Measurements from ENCODE around the gene FAHD2A.
"Not testable (repeated sequence)": the region's sequence is repeated elsewhere in the genome, so short reads cannot be mapped to it uniquely, and the experiment has no call there.

The FAHD2A gene

DNA sequence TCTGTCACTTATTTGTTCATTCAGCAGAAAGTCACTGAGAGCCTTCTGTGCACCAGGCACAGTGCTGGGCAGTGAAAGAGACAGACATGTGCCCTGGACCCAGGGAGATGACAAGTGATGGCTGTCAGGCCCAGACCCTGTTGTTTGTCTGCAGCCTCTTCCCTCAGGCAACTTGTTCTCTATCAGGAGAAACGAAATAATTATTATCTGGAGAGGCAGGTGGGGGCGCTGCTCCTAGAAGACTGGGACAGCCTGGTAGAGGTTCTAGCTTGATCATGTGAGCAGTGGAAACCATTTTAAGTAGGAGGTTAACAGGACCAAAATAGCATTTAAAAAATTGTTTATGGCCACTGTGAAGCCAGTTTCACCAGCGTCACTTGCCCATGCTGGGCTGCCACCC, 2.2 kb downstream of the FAHD2A start:
- Histone ChIP-seq H3K4me1 (ENCODE audit: insufficient read depth, low read length, poor library complexity, severe bottlenecking) (peaks cover 16% of the 10 kb centered on the region), H3K79me2 (ENCODE audit: insufficient read depth, low read length) (peaks cover 32% of the 10 kb centered on the region)
- TF ChIP-seq, protein P1, sequence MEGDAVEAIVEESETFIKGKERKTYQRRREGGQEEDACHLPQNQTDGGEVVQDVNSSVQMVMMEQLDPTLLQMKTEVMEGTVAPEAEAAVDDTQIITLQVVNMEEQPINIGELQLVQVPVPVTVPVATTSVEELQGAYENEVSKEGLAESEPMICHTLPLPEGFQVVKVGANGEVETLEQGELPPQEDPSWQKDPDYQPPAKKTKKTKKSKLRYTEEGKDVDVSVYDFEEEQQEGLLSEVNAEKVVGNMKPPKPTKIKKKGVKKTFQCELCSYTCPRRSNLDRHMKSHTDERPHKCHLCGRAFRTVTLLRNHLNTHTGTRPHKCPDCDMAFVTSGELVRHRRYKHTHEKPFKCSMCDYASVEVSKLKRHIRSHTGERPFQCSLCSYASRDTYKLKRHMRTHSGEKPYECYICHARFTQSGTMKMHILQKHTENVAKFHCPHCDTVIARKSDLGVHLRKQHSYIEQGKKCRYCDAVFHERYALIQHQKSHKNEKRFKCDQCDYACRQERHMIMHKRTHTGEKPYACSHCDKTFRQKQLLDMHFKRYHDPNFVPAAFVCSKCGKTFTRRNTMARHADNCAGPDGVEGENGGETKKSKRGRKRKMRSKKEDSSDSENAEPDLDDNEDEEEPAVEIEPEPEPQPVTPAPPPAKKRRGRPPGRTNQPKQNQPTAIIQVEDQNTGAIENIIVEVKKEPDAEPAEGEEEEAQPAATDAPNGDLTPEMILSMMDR (conservative IDR thresholded peaks at IDR 0.05; ENCODE audit: low read length): peak; percentile 42

DNA sequence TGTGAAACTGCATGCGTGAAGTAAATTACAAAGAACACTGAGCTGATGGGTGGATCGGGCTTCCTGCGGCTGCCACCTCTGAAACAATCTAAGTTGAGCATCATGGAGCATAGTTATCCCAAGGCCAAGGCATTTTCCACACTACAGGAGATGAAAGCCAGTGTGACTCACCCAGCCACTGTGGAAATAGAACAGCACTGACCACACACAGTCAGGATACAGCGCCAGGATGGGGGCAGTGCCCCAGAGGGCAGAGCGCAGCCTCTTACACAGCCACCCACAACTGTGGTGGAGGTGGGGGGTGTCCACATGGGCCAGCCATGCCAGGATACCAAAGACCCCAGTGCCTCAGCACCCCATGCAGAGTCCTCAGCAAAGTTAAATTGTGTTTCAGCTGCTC, 8.7 kb downstream of the FAHD2A start:
- not testable (repeated sequence) for H4K20me1 ChIP-seq (ENCODE audit: insufficient read depth, low read length, poor library complexity, severe bottlenecking); H3K79me2 ChIP-seq (ENCODE audit: insufficient read depth, low read length); H3K9me2 ChIP-seq (replicated peaks; ENCODE audit: low read depth, low read length); H2AFZ ChIP-seq (ENCODE audit: low read length); H3K9me3 ChIP-seq (ENCODE audit: insufficient read depth, low read depth, low read length); H3K4me3 ChIP-seq (ENCODE audit: low read length, poor library complexity, severe bottlenecking); H3F3A ChIP-seq (ENCODE audit: low read depth); H3K4me1 ChIP-seq (ENCODE audit: insufficient read depth, low read length, poor library complexity, severe bottlenecking); H3K27me3 ChIP-seq (ENCODE audit: insufficient read depth, low read length, poor library complexity, severe bottlenecking); H3K36me3 ChIP-seq (ENCODE audit: insufficient read depth, low read length); H3K9ac ChIP-seq (ENCODE audit: low read depth, low read length, poor library complexity, severe bottlenecking); H3K4me2 ChIP-seq (ENCODE audit: low read depth, low read length, poor library complexity, severe bottlenecking)

More for the DNA sequence above, 2.2 kb downstream of the FAHD2A start:
- not testable (repeated sequence) for H3K9ac ChIP-seq (ENCODE audit: low read depth, low read length, poor library complexity, severe bottlenecking); H3K9me2 ChIP-seq (replicated peaks; ENCODE audit: low read depth, low read length); H3K27me3 ChIP-seq (ENCODE audit: insufficient read depth, low read length, poor library complexity, severe bottlenecking); H3F3A ChIP-seq (ENCODE audit: low read depth); H4K20me1 ChIP-seq (ENCODE audit: insufficient read depth, low read length, poor library complexity, severe bottlenecking); H3K36me3 ChIP-seq (ENCODE audit: insufficient read depth, low read length); H2AFZ ChIP-seq (ENCODE audit: low read length); H3K9me3 ChIP-seq (ENCODE audit: insufficient read depth, low read depth, low read length)
- Histone ChIP-seq H3K4me3 (ENCODE audit: low read length, poor library complexity, severe bottlenecking) (peak overlapping the region; percentile 25), H3K4me2 (ENCODE audit: low read depth, low read length, poor library complexity, severe bottlenecking) (peak overlapping the region; percentile 86)

DNA sequence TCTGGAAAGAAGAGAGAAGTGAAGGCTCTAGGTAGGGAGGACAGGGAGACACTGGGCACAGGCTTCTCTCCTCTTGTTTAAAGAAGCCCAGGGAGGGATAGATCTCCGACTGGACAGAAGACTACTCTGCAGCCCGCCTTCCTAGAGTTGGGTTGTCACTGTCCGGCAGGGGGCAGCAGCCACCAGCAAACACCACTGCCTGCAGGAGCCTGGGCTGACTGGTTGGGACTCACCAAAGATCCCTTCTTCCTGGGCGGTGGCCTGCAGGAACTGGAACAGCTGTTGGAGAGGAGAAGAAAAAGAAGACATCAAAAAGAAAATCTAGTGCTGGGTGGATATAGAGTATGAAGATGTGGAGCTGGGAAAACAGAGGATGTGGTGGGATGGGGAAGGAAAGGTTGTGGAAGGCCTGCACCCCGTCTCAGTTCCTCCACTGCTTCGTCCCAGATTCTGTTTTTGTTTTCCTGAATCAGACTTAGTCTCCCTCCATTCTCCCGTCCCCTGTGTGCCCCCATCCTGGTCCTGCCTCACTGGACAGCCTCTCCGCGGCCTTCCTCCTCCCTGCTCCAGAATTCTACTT, 11.6 kb downstream of the FAHD2A start:
- not testable (repeated sequence) for H3K9ac ChIP-seq (ENCODE audit: low read depth, low read length, poor library complexity, severe bottlenecking); H3K4me3 ChIP-seq (ENCODE audit: low read length, poor library complexity, severe bottlenecking); H3K79me2 ChIP-seq (ENCODE audit: insufficient read depth, low read length); H3K36me3 ChIP-seq (ENCODE audit: insufficient read depth, low read length); H3K4me2 ChIP-seq (ENCODE audit: low read depth, low read length, poor library complexity, severe bottlenecking); H3K9me2 ChIP-seq (replicated peaks; ENCODE audit: low read depth, low read length); H3K4me1 ChIP-seq (ENCODE audit: insufficient read depth, low read length, poor library complexity, severe bottlenecking); H3F3A ChIP-seq (ENCODE audit: low read depth); H3K9me3 ChIP-seq (ENCODE audit: insufficient read depth, low read depth, low read length); H3K27me3 ChIP-seq (ENCODE audit: insufficient read depth, low read length, poor library complexity, severe bottlenecking); H4K20me1 ChIP-seq (ENCODE audit: insufficient read depth, low read length, poor library complexity, severe bottlenecking); H2AFZ ChIP-seq (ENCODE audit: low read length)
- TF ChIP-seq, protein P1 (conservative IDR thresholded peaks at IDR 0.05; ENCODE audit: low read length): peak; percentile 71

DNA sequence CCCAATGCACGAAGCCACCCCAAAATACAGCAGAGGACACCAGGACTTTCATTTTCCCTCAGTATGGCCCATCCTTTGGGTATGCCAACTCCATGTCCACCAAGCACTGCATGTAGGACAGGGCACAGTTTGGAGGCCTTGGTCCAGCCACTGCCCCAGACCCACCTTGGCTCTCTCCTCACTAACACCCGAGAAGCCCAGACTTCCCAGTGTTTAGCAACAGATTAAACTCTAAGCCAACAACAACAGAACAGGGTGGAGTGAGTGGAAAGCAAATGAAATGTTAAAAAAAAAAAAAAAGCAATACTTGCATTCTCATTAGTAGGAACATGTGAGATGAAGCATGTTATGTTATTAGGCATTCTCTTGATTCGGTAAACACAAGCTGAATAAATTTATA, 12.6 kb downstream of the FAHD2A start:
- not testable (repeated sequence) for H3K4me2 ChIP-seq (ENCODE audit: low read depth, low read length, poor library complexity, severe bottlenecking); H3K4me1 ChIP-seq (ENCODE audit: insufficient read depth, low read length, poor library complexity, severe bottlenecking); H3K4me3 ChIP-seq (ENCODE audit: low read length, poor library complexity, severe bottlenecking); H3K36me3 ChIP-seq (ENCODE audit: insufficient read depth, low read length); H3K9me3 ChIP-seq (ENCODE audit: insufficient read depth, low read depth, low read length); H3K79me2 ChIP-seq (ENCODE audit: insufficient read depth, low read length); H3F3A ChIP-seq (ENCODE audit: low read depth); H3K9me2 ChIP-seq (replicated peaks; ENCODE audit: low read depth, low read length); H3K27me3 ChIP-seq (ENCODE audit: insufficient read depth, low read length, poor library complexity, severe bottlenecking); H4K20me1 ChIP-seq (ENCODE audit: insufficient read depth, low read length, poor library complexity, severe bottlenecking); H2AFZ ChIP-seq (ENCODE audit: low read length); H3K9ac ChIP-seq (ENCODE audit: low read depth, low read length, poor library complexity, severe bottlenecking)

DNA sequence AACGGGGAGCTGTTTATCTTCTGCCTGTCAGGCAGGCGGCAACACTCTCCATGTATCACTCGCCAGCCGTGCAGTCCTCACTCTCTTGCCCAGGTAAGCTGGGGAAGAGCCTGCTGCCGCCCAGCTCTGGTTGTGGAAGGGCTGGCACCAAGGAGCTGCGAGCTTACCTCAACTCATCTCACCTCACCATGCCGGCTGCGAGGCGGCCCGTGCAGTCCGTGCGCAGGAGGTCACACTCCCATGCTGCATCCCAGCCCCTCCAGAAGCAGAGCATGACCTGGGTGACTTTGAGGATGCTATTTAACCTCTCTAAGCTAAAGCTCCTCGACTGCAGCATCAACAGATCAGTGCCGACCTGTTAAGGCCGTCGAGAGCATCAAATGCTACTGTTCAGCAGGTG, 13.1 kb downstream of the FAHD2A start:
- not testable (repeated sequence) for H3K4me2 ChIP-seq (ENCODE audit: low read depth, low read length, poor library complexity, severe bottlenecking); H3K27me3 ChIP-seq (ENCODE audit: insufficient read depth, low read length, poor library complexity, severe bottlenecking); H3K79me2 ChIP-seq (ENCODE audit: insufficient read depth, low read length)

DNA sequence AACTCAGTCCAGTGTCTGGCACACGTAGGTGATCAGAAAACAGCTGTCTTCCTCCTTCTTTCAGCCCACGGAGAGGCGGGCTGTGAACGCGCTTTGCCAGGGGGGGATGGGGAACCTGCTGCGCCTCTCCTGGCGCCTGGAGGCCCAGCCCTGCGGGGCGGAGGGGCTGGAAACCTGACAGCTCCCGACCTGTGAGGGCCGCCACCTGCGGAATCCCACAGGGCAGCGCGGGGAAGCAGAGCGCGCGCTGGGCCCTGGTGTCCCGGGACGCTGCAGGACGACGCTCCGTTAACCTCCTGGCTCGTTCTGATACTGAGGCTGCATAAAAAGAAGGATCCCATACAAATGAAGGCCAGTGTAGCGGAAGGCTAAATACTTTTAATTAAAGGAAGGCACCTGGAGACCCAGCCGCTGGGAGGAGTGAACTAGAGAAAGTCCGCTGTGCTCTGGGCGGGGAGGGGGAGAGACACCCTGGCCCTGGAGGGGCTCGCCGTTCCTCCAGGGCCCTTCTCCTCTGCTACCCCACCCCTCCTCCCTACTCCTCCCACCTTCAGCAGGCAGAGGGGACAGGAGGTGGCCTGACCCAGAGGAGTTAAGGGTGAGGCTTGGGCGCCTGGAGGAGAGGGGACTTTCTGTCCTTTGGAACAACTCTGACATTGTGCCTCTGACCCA, 24.8 kb downstream of the FAHD2A start:
- H3K36me3 ChIP-seq (ENCODE audit: insufficient read depth, low read length); H3K9me2 ChIP-seq (replicated peaks; ENCODE audit: low read depth, low read length); H3K4me3 ChIP-seq (ENCODE audit: low read length, poor library complexity, severe bottlenecking); H2AFZ ChIP-seq (ENCODE audit: low read length); H3K27me3 ChIP-seq (ENCODE audit: insufficient read depth, low read length, poor library complexity, severe bottlenecking); H3K9ac ChIP-seq (ENCODE audit: low read depth, low read length, poor library complexity, severe bottlenecking); H4K20me1 ChIP-seq (ENCODE audit: insufficient read depth, low read length, poor library complexity, severe bottlenecking); H3K4me1 ChIP-seq (ENCODE audit: insufficient read depth, low read length, poor library complexity, severe bottlenecking); H3K79me2 ChIP-seq (ENCODE audit: insufficient read depth, low read length); H3K9me3 ChIP-seq (ENCODE audit: insufficient read depth, low read depth, low read length); H3K4me2 ChIP-seq (ENCODE audit: low read depth, low read length, poor library complexity, severe bottlenecking); H3F3A ChIP-seq (ENCODE audit: low read depth): not testable (repeated sequence)

More for the DNA sequence above, 13.1 kb downstream of the FAHD2A start:
- not testable (repeated sequence) for H3F3A ChIP-seq (ENCODE audit: low read depth); H3K4me3 ChIP-seq (ENCODE audit: low read length, poor library complexity, severe bottlenecking); H3K36me3 ChIP-seq (ENCODE audit: insufficient read depth, low read length); H2AFZ ChIP-seq (ENCODE audit: low read length); H3K9me3 ChIP-seq (ENCODE audit: insufficient read depth, low read depth, low read length); H4K20me1 ChIP-seq (ENCODE audit: insufficient read depth, low read length, poor library complexity, severe bottlenecking); H3K4me1 ChIP-seq (ENCODE audit: insufficient read depth, low read length, poor library complexity, severe bottlenecking); H3K9me2 ChIP-seq (replicated peaks; ENCODE audit: low read depth, low read length); H3K9ac ChIP-seq (ENCODE audit: low read depth, low read length, poor library complexity, severe bottlenecking)

Data from Loucy (cell line).